ENCODE measurements around the gene COX4I2. TPM values are rescaled to one million over a fixed set of nuclear protein-coding genes. Genes with fewer than 3 reads are reported as not detected.
"Not testable (repeated sequence)": the region's sequence is repeated elsewhere in the genome, so short reads cannot be mapped to it uniquely, and the experiment has no call there.

COX4I2 gene
- total and polyA plus RNA-seq, 8 donors: 0.28 to 7.8 (median 0.79) TPM; not detected in 1

DNA sequence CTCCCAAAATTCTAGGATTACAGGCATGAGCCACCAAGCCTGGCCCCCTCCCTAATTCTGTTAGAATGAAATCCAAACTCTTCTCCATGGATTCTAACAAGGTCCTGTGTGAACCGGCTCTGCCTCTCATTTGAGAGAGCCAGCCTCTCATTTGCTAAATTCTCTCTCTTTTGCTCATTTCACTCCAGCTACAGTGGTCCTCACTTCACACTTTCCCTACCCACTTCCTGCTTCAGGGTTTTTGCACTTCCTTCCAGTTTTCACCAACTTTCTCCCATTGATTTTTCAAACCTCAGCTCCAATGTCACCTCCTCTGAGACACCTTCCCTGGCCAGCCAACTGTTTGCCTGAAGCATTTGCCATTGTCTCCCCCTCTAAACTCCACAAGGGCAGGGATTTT, 5.1 kb downstream of the COX4I2 start:
- Histone ChIP-seq H3K4me1 (no peaks in the 10 kb centered on the region), H3K27me3 (peaks cover 0 to 1% (median 0%) of the 10 kb centered on the region in 4 donors), H3K27ac (no peak overlapping the region), H3K4me3 (no peak overlapping the region), H3K9me3 (no peaks in the 10 kb centered on the region), H3K36me3 (no peaks in the 10 kb centered on the region)
- FAIRE-seq: no peak
- 69 to 88% methylated on average over 1 of the region's 1 CpG for WGBS, 2 donors
- intact Hi-C loops (cut with DNase I): no loop called here
- no peak for TF ChIP-seq CTCF (IDR thresholded peaks at IDR 0.05)
- DNase-seq: no peak
- ATAC-seq: no peak

GRCh38 chr20:31643522-31643921, 5.8 kb downstream of the COX4I2 start:
- Histone ChIP-seq H3K9me3 (no peaks in the 10 kb centered on the region), H3K27me3 (no peaks in the 10 kb centered on the region), H3K4me3 (no peak overlapping the region), H3K4me1 (no peaks in the 10 kb centered on the region), H3K36me3 (no peaks in the 10 kb centered on the region), H3K27ac (no peak overlapping the region)
- ATAC-seq (no peak), FAIRE-seq (no peak), DNase-seq (no peak)
- intact Hi-C loops (cut with DNase I): no loop called here
- no peak for TF ChIP-seq CTCF (IDR thresholded peaks at IDR 0.05)
- 60 to 66% methylated on average over 4 of the region's 4 CpGs for WGBS, 2 donors

DNA sequence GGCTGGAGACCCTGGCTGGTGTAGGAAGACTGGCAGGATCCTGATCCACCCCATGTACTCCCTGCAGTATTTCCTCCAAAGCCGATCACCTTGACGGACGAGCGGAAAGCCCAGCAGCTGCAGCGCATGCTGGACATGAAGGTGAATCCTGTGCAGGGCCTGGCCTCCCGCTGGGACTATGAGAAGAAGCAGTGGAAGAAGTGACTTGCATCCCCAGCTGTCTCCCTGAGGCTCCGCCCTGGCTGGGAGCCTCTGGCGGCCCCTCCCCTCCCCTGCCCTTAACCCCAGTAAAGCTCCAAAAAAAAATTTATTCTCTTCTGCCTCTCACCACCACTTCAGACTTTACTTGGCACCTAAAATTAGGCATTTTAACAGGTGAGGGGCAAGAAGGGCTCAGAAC, 7.0 kb downstream of the COX4I2 start:
- no peaks in the 10 kb centered on the region for H3K36me3 ChIP-seq
- H3K4me1 ChIP-seq: no peaks in the 10 kb centered on the region
- FAIRE-seq (no peak), ATAC-seq (no peak), DNase-seq (no peak)
- H3K27me3 ChIP-seq: no peaks in the 10 kb centered on the region
- WGBS, 2 donors: 66 to 77% methylated on average over 8 of the region's 8 CpGs
- H3K27ac ChIP-seq: no peak overlapping the region
- no peaks in the 10 kb centered on the region for H3K9me3 ChIP-seq
- H3K4me3 ChIP-seq: no peak overlapping the region
- TF ChIP-seq CTCF (IDR thresholded peaks at IDR 0.05): no peak
- intact Hi-C loops (cut with DNase I): no loop called here

DNA sequence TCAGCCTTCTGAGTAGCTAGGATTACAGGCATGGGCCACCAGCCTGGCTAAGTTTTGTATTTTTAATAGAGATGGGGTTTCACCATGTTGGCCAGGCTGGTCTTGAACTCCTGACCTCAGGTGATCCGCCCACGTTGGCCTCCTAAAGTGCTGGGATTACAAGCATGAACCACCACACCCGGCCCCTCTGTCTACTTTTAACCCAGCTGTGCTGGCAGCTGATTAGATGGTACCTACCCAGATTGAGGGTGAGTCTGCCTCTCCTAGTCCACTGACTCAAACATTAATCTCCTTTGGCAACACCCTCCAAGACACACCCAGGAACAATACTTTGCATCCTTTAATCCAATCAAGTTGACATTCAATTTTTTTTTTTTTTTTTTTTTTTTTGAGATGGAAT, 10.4 kb downstream of the COX4I2 start:
- DNase-seq; FAIRE-seq; H3K4me1 ChIP-seq; intact Hi-C loops (cut with DNase I); H3K27me3 ChIP-seq; H3K36me3 ChIP-seq; H3K4me3 ChIP-seq; H3K27ac ChIP-seq; ATAC-seq; H3K9me3 ChIP-seq: not testable (repeated sequence)
- WGBS, 2 donors: 62 to 75% methylated on average over 3 of the region's 3 CpGs

DNA sequence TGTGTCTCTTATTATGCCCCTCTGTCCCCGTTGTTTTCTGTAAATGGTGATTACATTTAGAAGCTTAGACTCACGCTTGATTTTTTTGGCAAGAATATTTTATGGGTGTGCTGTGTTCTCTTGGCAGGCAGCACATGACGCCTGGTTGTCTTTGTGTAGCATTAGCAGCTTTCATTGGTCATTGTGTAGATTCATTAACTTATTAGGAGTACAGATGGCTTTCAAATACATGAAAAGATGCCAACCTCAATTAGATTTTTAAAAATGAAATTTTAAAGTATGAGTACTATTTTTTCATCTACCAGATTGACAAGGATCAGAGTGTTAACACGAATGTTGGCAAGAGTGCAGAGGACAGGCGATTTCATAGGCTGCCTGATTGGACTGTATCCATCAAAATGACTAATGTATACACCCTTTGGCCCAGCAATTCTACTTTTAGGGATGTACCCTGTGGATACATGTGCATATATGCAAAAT, 15.2 kb downstream of the COX4I2 start:
- FAIRE-seq (no peak), ATAC-seq (no peak), DNase-seq (no peak)
- Histone ChIP-seq H3K9me3 (no peaks in the 10 kb centered on the region), H3K27ac (no peak overlapping the region), H3K4me1 (no peaks in the 10 kb centered on the region), H3K27me3 (no peaks in the 10 kb centered on the region), H3K36me3 (no peaks in the 10 kb centered on the region), H3K4me3 (no peak overlapping the region)
- intact Hi-C loops (cut with DNase I): loop anchor here in 1 of 3 donors (10.0 kb wide), 1 partner anchor 862 kb away; no protein-coding TSS in a partner anchor
- WGBS, 2 donors: 13 to 17% methylated on average over 5 of the region's 5 CpGs
- TF ChIP-seq CTCF (IDR thresholded peaks at IDR 0.05): no peak
